CD4-positive, alpha-beta T cell (primary cell): ENCODE data around the gene TTC39A. TPM values are rescaled to one million over a fixed set of nuclear protein-coding genes. Genes with fewer than 3 reads are reported as not detected.
A peak's percentile ranks its signal among the peaks of the same experiment; 100 is the strongest.

Experiments
- ATAC-seq: fragments of 200-7000 bp; cut with Tn5 transposase; one replicate; pipeline ENCODE4 v1.10.0; 2022; ENCODE audit warnings: mild to moderate bottlenecking; ENCODE audit not compliant: poor library complexity
- CTCF ChIA-PET: fragments of 350-600 bp; sonication (Branson Sonifier 250); formaldehyde crosslinking; loops from one replicate; lab custom pipeline; 2021; ENCODE audit warnings: antibody characterized with exemption, inconsistent platforms; lab: Charles Lee
- POLR2A ChIA-PET: fragments of 350-600 bp; sonication (Branson Sonifier 250); formaldehyde crosslinking; loops from one replicate; lab custom pipeline; 2021; ENCODE audit warnings: antibody characterized with exemption, inconsistent platforms; lab: Charles Lee
- DNase-seq, 14 experiments: peaks; one replicate each; pipeline ENCODE4 v3.0.0-alpha.2; 2013 to 2020; ENCODE audit warnings: mixed read lengths in 2 of 14
- H3K27ac ChIP-seq, 2 donors: one replicate each; pipeline versions ENCODE4 v1.5.1 to v1.7.0; 2013; ENCODE audit warnings: low read length in 2 of 2, low read depth in 1 of 2, mild to moderate bottlenecking in 1 of 2
- H3K27me3 ChIP-seq, 2 experiments: 1 replicate in 1 of 2; 2 replicates in 1 of 2; pipeline versions ENCODE4 v1.6.1 to v1.7.0; 2013; ENCODE audit warnings: low read length in 2 of 2, control low read depth in 1 of 2, mild to moderate bottlenecking in 1 of 2, moderate library complexity in 1 of 2; ENCODE audit not compliant: insufficient read depth in 2 of 2, control insufficient read depth in 1 of 2
- H3K36me3 ChIP-seq: one replicate; pipeline ENCODE4 v1.6.1; 2013; ENCODE audit warnings: low read length, control low read depth; ENCODE audit not compliant: insufficient read depth
- H3K4me1 ChIP-seq: one replicate; pipeline ENCODE4 v1.6.1; 2013; ENCODE audit warnings: low read length, control low read depth; ENCODE audit not compliant: insufficient read depth
- H3K4me3 ChIP-seq: one replicate; pipeline ENCODE4 v1.5.1; 2013; ENCODE audit warnings: mild to moderate bottlenecking, low read length, moderate library complexity
- H3K9me3 ChIP-seq, 2 experiments: 1 replicate in 1 of 2; 2 replicates in 1 of 2; pipeline versions ENCODE4 v1.6.1 to v1.7.0; 2013; ENCODE audit warnings: low read length in 2 of 2, mild to moderate bottlenecking in 2 of 2, control low read depth in 1 of 2, moderate library complexity in 1 of 2; ENCODE audit not compliant: control insufficient read depth in 1 of 2, insufficient read depth in 1 of 2
- H3K27ac Mint-ChIP-seq: one replicate; pipeline ENCODE4 v1.8.0; 2020; ENCODE audit warnings: mixed read lengths
- H3K27me3 Mint-ChIP-seq: one replicate; pipeline ENCODE4 v1.8.0; 2021; ENCODE audit warnings: mixed read lengths
- H3K36me3 Mint-ChIP-seq: one replicate; pipeline ENCODE4 v1.8.0; 2021; ENCODE audit warnings: low read depth, mixed read lengths
- H3K4me1 Mint-ChIP-seq: one replicate; pipeline ENCODE4 v1.8.0; 2021; ENCODE audit warnings: low read depth, mixed read lengths
- H3K4me3 Mint-ChIP-seq: one replicate; pipeline ENCODE4 v1.8.0; 2020; ENCODE audit warnings: mild to moderate bottlenecking, mixed read lengths
- H3K9me3 Mint-ChIP-seq: one replicate; pipeline ENCODE4 v1.8.0; 2020; ENCODE audit warnings: mixed read lengths
- CTCF ChIP-seq: fragments of 200-600 bp; IDR thresholded peaks from one replicate; pipeline ENCODE4 v1.8.0; 2022; ENCODE audit warnings: antibody characterized with exemption, mild to moderate bottlenecking
- intact Hi-C, 2 experiments: fragments of 100-400 bp; cut with DNase I in 1 of 2; cut with micrococcal nuclease in 1 of 2; formaldehyde crosslinking; loops; one replicate each; pipeline versions ENCODE4 v1.15.1 to v1.9.0; 2023 to 2025; cut with DNase I, micrococcal nuclease
- total RNA-seq, 174 experiments: library from RNA in 2 of 174; stranded (reverse) in 2 of 174; gene quantifications; one replicate each; pipeline ENCODE4 v1.2.3 and lab custom pipeline; 2021 to 2026

TTC39A gene
- total RNA-seq, 2 experiments from 2014 or later: not detected

DNA sequence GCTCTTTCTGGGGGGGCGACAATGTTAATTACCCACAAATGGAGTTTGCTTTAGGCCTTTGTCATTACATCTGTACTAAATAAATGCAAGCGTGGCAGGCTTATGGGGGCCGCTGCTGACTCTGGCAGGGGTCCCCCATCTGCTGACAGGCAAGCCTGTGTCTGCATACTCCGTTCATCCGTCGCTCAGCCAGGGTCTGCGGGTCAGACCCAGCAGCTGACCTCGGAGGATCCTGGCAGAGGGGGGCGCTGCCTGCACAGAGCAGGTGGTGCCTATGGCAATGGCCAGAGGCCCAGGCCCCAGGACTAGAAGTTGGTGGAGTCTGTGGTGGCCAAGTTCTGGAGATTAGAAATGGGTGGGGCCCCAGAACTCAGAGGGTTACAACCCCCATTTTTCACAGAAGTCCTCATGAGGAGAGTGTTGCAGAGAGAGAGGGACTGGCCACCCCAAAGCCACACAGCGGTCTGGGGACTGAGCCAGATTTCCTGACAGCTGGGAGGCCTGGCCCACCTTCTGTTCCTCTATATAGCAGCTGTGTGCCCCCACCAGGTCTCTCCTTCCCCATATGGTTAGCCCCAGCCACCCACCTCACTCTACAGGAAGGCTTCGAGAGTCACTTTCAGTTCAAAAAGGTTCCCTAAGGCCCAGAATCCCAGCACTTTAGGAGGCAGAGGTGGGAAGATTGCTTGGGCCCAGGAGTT is 31.0 kb downstream of the TTC39A start:
- POLR2A ChIA-PET: no interaction called here

DNA sequence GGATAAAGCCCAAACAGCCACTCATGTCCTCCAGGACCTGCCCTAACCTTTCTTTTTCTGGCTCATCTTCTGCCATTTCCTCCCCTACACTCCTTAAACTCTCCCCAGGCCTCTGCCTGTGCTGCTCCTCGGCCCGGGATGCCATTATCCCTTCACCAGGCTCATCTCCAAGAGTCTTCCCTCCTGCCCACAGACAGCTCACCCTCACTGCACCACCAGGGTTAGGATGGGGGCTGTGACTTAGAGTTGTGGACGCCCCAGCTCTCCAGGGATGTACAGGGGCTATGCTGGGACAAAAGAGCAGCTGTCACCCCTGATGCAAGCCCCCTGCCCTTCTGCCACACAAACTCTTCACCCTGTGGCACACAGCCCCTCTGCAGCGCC is 32.0 kb downstream of the TTC39A start:
- no peaks in the 10 kb centered on the region for H3K9me3 ChIP-seq
- intact Hi-C loops: loop anchor here in 1 of 2 experiments (5.0 kb wide), 1 partner anchor 106 kb away; no protein-coding TSS in a partner anchor
- no peak overlapping the region for H3K4me3 ChIP-seq
- H3K4me1 ChIP-seq: peaks cover 12% of the 10 kb centered on the region
- TF ChIP-seq CTCF: no peak
- no peak overlapping the region for H3K27ac ChIP-seq
- ChIA-PET CTCF (no interaction called here), POLR2A (no interaction called here)
- no peaks in the 10 kb centered on the region for H3K9me3 Mint-ChIP-seq
- H3K36me3 Mint-ChIP-seq: no peaks in the 10 kb centered on the region
- no peak overlapping the region for H3K27ac Mint-ChIP-seq
- DNase-seq (no peak), ATAC-seq (no peak)
- H3K4me1 Mint-ChIP-seq: peaks cover 12% of the 10 kb centered on the region
- H3K36me3 ChIP-seq: no peaks in the 10 kb centered on the region
- no peak overlapping the region for H3K4me3 Mint-ChIP-seq
- no peaks in the 10 kb centered on the region for H3K27me3 Mint-ChIP-seq
- no peaks in the 10 kb centered on the region for H3K27me3 ChIP-seq

More for the DNA sequence above, 31.0 kb downstream of the TTC39A start:
- no peaks in the 10 kb centered on the region for H3K27me3 Mint-ChIP-seq
- no peak for DNase-seq
- TF ChIP-seq CTCF: no peak
- ATAC-seq: no peak
- no peak overlapping the region for H3K27ac ChIP-seq
- no peaks in the 10 kb centered on the region for H3K27me3 ChIP-seq
- no peaks in the 10 kb centered on the region for H3K36me3 Mint-ChIP-seq
- H3K4me3 ChIP-seq: no peak overlapping the region
- no peaks in the 10 kb centered on the region for H3K9me3 Mint-ChIP-seq
- intact Hi-C loops: loop anchor here in 1 of 2 experiments (5.0 kb wide), 1 partner anchor 107 kb away; no protein-coding TSS in a partner anchor
- no peaks in the 10 kb centered on the region for H3K9me3 ChIP-seq
- peaks cover 12% of the 10 kb centered on the region for H3K4me1 Mint-ChIP-seq
- H3K36me3 ChIP-seq: no peaks in the 10 kb centered on the region
- H3K4me3 Mint-ChIP-seq: no peak overlapping the region
- CTCF ChIA-PET: no interaction called here
- no peak overlapping the region for H3K27ac Mint-ChIP-seq
- peaks cover 12% of the 10 kb centered on the region for H3K4me1 ChIP-seq

- peaks cover 12% of the 10 kb centered on the region for H3K4me1 Mint-ChIP-seq
- Histone ChIP-seq H3K27ac (no peak overlapping the region), H3K36me3 (no peaks in the 10 kb centered on the region), H3K27me3 (no peaks in the 10 kb centered on the region), H3K4me1 (peaks cover 12% of the 10 kb centered on the region), H3K9me3 (no peaks in the 10 kb centered on the region), H3K4me3 (peak overlapping the region; percentile 51)
- ChIA-PET POLR2A (interaction anchor here (1.4 kb wide), 1 partner anchor 62 kb away, joined by 6 read pairs; the partner anchor contains the start of gene RNF11), CTCF (interaction anchor here (0.7 to 1.3 kb wide), 7 partner anchors 8 to 390 kb away, joined by 3 to 9 read pairs (median 4); no protein-coding TSS in a partner anchor)
- no peaks in the 10 kb centered on the region for H3K27me3 Mint-ChIP-seq
- H3K9me3 Mint-ChIP-seq: no peaks in the 10 kb centered on the region
- intact Hi-C loops: loop anchor here in 1 of 2 experiments (5.0 kb wide), 1 partner anchor 105 kb away; no protein-coding TSS in a partner anchor
- H3K4me3 Mint-ChIP-seq: peak overlapping the region; percentile 44
- H3K36me3 Mint-ChIP-seq: no peaks in the 10 kb centered on the region
- no peak for ATAC-seq
- TF ChIP-seq CTCF: no peak
- no peak for DNase-seq
- no peak overlapping the region for H3K27ac Mint-ChIP-seq
These were observed 32.7 kb downstream of the TTC39A start for GRCh38 chr1:51297401-51298321.
